ENCODE results near the gene TGFBR3. TPM values are rescaled to one million over a fixed set of nuclear protein-coding genes. Genes with fewer than 3 reads are reported as not detected.

The TGFBR3 gene
- polyA plus RNA-seq, 3 donors = 91.8 to 124 (median 95.6) TPM

DNA sequence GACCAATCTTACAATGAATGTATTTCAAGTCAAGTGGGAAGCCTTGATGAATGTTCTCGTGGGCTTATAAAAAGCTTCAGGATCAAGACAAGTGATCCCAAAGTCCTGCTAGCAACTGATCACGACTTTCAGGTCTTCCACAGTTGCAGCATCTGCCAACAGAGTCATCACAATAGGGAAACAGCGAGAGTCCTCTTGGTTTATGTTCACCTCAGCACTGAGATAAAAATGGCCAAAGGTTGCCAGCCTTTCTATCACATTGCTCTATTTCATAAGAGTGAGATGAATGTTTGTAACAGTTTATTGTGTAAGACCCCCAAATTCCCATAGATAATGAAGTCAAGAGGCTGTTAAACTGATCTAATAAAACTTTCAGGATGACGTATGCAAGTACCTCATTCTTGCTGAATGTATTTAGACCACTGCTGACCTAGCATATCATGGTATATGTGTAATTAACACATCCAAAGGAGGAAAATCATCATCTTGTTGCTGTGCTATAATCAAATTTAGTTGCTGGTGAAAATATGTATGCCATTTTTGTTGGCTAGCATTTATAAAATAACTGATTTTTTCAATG is 150.6 kb downstream of the TGFBR3 start:
- no peak for DNase-seq (ENCODE audit: extremely low read depth in 1 of 11, low read depth in 9 of 11, low spot score in 4 of 11)

DNA sequence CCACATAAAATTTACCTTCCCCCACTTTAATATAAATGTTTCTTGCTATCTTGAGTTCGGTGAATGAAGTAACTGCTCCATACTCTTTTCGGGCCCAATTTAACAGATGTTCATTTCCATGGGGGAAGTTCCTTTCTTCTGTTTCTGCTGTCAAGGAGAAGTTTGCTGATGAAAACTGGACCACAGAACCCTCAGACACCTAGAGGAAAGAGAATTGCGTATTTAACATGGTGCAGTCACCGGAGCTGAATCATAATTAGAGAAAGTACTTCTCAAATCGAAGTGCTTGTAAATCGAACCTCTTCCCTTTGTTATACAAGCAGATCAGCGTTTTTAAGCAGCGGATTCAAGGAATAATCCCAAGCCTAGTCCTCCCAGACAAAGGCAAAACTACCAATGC is 151.2 kb downstream of the TGFBR3 start:
- DNase-seq (ENCODE audit: extremely low read depth in 1 of 11, low read depth in 9 of 11, low spot score in 4 of 11) = no peak

DNA sequence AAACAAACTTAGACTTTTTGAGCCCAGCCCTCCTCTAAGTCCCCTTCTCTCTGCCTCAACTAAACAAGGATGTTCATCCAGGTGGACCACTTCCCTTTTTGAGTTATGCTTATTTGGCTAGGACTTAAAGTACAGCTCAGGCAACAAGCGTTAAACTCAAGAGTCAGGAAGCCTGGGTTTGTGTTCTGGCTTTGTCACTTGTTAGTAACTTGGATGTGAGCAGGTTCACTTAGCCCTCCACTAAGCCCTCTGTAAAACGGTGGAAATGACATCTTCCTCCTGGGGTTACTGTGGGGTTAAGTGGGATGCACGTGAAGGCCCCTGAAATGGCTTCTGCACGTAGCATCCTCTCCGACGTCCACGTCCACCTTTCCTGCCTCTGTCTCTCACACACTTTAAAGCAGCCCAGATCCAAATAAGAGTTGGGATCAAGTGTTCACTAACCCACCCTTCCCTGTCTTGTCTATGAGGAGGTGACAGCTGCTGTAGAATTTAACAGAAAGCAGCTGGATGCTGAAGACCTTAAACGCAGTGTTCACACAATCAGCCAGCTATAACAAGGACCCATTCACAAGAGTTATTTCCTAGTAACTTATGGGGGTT is 152.7 kb downstream of the TGFBR3 start:
- DNase-seq (ENCODE audit: extremely low read depth in 1 of 11, low read depth in 9 of 11, low spot score in 4 of 11) = no peak

DNA sequence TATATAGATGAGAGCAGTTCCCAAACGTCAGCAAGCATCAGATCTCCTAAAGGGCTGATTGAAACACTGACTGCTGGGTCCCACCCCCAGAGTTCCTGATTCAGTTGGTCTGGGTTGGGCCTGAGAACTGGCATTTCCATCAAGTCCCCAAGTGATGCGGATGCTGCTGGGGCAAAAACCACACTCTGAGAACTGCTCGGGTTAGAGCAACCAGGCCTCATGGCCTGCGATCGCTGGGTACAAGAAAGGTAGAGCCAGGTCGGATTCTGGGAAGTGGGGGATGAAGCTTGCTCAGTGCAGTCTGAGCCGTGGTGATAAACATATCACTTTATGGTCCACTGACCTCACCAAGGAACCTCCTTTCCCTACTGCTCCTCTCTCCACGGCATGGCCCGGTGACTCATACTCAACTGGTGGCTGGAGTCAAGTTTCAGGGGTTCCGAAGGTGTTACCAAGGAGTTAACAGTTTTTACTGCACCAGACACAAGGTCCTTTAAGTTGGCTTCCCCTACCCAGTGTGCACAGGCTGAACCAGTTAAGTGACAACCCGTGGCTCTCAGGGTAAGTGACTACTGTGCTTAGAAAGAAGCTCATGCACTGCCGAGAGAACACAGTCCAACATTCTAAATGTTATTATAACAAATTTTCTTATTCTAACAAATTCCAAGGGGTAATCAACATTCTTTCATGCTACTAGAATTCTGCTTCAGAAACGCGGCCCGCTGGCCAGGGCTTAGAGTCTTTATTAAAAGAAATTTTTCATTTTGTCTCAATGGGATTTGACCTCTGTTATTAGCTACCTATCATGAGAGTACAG is 153.5 kb downstream of the TGFBR3 start:
- DNase-seq (ENCODE audit: extremely low read depth in 1 of 11, low read depth in 9 of 11, low spot score in 4 of 11) = peak in 1 of 11 donors; percentile 57

DNA sequence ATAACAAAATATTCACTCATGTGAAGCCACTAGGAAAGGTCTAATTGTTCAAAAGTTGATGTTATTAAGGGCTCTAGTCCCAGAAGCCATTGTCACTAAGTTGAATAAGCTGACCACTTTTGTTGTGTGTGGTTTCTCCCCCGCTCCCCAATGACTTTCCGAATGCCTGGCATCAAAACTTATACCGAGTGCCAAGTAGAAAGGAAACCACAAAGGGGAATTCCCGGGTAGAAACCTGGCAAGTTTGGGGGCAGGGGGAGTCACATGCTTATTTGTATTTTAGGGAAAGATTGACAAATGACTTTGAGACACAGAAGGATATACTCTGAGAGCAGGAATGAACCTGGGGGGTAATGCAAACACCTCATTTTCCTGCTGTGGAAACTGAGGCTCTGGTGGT is 154.1 kb downstream of the TGFBR3 start:
- DNase-seq (ENCODE audit: extremely low read depth in 1 of 11, low read depth in 9 of 11, low spot score in 4 of 11) = no peak

DNA sequence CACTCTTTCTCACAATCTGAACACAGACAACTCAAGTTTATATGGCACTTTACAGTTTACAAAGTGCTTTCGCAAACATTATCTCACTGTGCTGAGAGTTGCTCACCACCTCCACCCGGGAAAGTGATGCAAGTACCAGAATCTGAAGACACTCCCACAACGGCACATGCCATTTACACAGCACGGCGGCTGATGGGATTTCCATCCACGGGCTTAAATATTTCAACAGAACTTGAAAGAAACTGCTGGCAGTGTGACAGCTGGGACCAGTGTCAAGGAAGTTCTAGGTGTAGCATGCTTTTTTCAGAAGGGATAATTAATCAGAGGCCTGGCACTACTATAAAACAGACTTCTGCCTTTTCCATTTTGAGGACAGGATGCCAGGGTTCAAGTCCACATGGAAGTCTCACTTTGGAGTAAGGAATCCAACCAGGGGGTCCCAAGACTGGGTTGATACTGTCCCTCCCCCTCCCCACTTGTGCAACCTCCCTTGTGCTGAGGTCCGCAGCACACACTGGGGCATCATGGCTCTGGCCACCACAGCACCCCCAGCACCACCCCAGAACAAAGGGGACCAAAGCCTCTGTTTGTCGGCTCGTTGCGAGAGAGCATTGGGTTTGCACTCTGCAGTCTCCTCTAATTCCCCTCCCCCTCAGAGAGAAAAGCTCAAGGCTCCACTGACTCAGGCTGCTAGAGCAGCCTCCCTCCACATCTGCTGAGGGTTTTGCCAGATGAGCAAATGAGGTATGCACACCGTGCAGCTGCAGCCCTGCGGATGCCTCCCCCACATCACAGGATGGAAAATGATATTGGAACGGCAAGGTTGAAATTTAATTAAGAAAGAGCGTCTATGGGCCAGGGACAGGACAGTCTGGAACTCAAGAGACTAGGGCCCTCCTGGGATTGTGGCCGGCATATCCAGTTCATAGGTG is 154.9 kb downstream of the TGFBR3 start:
- no peak for DNase-seq (ENCODE audit: extremely low read depth in 1 of 11, low read depth in 9 of 11, low spot score in 4 of 11)

DNA sequence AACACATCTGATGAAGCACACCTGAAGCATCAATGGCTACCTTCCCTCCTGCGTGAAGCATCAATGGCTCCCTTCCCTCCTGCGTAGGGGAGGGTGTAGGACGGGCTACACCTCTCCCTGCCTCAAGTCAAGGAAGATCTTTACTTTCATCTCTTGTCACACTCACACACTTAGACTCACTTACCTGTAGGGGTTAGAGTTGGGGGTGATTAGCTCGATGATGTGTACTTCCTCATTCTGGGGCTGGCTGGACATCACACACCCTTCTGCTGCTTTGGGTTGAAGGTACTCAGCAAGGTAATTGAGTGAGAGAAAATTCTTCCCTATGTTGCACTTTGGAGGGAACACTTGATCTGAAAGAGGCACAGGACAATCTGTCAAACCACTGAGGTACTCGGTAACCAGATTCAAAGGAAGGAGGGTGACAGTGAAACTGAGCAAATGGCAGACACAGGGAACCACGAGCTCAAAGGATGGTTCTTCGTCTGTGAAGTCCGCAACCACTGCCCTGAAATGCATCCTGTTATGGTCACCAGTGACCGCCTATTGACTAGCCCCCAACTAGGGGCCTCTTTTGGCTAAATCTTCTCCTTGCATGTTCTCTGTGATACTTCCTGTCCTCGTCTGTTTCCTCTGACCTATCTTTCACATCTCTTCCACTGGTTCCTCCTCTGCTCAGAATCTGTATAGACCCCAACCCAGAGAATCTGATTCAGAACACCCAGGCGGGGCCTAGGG is 156.2 kb downstream of the TGFBR3 start:
- no peak for DNase-seq (ENCODE audit: extremely low read depth in 1 of 11, low read depth in 9 of 11, low spot score in 4 of 11)

DNA sequence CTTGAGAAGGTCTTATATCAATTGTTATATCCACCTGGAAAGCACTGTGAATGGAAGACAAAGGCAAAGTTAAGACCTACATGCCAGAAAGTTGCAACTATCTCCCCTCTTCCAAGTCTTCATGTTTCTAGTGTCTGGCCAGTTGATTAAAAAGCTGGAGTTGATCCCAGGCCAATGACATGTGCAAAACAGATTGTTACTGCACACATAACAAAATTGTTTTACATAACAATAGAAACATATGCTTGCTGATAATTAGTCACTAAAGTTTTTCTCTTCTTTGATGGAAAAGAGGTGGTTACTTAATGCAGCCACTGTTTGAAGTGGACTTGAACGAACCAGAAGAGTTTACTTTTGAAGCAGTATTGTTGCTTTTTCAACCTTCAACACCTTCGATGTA is 158.2 kb downstream of the TGFBR3 start:
- no peak for DNase-seq (ENCODE audit: extremely low read depth in 1 of 11, low read depth in 9 of 11, low spot score in 4 of 11)

DNA sequence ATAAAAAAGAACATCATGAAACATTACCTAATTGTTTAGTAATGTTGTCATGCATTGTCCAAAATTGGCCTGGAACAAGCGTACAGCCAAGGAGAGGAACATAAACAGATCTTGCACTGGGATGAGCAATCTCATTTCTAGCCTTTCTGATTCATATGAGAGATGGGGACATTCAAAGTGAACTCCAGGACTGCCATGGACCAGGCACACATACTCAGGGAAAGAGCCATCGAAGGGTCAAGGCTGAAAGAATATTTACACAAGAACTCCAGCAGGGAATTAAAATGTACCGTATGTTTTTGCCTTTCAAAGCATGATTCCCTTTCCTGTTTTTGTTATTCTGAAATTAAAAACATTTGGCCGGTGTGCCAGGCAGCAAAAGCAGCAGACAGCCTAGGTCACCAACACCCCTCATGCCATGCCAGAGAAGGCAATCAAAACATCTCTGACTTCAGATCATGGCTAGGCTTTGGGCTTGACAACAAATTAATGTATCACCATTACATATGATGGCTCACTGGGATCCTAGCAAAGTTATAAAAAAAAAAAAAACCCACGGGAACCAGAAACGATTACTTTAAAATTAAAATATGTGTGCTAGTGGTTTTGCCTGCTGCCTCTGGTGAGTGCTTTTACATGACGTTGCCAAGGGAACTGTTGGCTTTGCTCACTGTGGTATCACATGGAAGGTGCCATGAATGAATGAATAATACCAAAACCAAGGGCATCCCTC is 159.8 kb downstream of the TGFBR3 start:
- DNase-seq (ENCODE audit: extremely low read depth in 1 of 11, low read depth in 9 of 11, low spot score in 4 of 11) = no peak

DNA sequence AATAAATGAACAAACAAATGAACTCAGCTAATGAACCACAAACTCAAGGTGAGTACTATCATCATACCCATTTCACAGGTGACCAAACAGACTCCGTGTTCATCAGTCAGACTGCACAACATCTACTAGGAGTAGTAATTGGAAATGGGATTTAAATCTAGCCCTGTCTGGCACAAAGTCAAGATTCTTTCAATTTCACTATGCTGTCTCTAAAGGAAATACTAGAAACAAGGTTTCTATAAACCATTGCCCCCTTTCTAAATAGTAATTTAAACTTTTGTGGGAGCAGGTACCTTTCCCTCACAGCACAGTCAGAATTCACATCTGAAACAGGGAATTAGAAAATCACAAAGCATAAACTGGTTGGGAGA is 160.3 kb downstream of the TGFBR3 start:
- DNase-seq (ENCODE audit: extremely low read depth in 1 of 11, low read depth in 9 of 11, low spot score in 4 of 11) = no peak

DNA sequence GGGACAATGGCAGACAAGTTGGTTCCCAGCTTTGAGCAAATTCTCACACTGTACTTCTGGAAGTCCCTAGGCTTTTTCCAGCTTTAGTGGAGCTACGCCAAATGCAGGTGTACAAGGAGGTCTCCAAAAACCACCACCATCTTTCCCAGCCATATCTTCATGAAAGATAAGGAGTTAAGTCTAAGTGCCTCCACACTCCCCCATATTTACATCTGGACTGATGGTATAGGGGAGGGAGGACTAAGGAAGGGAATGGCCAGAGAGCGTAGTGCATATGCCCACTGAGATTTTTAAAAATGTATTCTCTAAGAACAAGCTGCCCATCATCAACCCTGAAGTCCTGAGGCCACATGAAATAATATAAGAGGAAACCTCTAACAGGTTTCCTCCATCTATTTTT is 161.3 kb downstream of the TGFBR3 start:
- no peak for DNase-seq (ENCODE audit: extremely low read depth in 1 of 11, low read depth in 9 of 11, low spot score in 4 of 11)

DNA sequence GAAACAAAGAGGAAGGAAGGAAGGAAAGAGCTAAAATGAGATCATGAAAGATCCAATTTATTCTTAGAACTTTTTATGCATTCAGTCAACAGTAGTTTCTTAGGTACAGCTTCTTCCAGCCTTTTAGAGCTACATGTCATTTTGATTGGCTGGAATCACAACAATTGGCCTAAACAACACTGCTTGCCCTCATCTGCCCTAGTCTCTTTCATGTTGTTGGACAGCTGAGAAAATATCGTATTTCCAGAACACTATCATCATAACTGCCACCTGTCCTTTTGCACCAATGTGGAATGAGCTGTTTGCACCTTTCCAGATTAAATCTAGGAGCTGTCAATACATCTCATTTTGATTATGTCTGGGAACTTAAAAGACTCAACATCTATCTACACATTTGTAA is 161.7 kb downstream of the TGFBR3 start:
- DNase-seq (ENCODE audit: extremely low read depth in 1 of 11, low read depth in 9 of 11, low spot score in 4 of 11) = no peak

DNA sequence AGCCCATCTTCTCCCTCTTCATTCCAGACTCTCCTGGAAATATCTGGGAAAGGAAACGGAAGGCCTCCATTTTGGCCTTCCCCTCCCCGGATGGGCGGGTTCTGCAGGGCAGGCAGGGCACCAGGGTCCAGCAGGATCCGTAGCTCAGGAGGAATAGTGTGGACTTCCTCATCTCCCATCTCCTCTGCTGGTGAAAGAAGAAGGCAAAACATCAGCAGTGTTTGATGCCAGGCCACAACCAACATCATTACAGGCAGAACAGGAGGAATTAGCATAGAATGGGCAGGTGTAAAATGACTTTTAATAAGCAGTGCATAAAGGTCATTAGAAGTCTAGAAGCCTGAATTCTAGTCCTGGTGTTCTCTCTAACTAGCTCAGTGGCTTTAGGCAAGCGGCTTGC is 165.9 kb downstream of the TGFBR3 start:
- no peak for DNase-seq (ENCODE audit: extremely low read depth in 1 of 11, low read depth in 9 of 11, low spot score in 4 of 11)

DNA sequence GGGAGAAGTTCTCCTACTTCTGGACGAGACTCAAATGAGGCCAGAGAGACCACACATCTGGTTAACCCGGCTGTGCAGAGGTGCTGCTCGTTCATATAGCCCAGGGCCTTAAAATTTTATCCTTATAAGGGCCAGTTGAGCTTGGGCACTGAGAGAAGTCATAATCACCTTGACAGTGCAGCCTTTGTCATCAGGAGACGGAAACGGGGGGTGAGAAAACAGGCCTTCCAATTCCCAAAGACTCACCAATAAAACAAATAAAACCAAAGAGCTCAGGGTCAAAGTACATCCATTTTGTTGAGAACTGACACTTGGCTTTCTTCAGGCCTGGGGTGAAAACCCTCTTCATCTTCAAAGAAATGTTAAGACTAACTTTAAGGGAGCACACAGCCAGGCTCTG is 167.1 kb downstream of the TGFBR3 start:
- no peak for DNase-seq (ENCODE audit: extremely low read depth in 1 of 11, low read depth in 9 of 11, low spot score in 4 of 11)

DNA sequence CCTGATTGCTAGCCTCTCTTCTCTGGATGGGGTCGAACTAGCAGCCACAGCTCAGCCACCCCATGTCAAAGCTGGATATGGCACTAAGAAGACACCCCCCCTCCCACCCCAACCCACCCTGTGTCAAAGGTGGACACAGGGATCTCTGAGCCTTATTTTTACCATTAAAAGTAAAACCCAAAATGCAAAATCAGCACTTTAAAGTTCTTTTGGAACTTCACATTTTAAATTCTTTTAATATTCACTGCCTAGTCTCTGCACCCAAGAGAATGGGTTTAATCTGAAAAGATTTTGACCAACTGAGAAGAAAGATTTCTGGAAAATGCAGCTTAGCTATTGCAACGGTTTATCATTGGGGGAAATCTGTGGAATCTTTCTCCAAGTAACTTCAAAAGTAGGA is 167.6 kb downstream of the TGFBR3 start:
- no peak for DNase-seq (ENCODE audit: extremely low read depth in 1 of 11, low read depth in 9 of 11, low spot score in 4 of 11)

DNA sequence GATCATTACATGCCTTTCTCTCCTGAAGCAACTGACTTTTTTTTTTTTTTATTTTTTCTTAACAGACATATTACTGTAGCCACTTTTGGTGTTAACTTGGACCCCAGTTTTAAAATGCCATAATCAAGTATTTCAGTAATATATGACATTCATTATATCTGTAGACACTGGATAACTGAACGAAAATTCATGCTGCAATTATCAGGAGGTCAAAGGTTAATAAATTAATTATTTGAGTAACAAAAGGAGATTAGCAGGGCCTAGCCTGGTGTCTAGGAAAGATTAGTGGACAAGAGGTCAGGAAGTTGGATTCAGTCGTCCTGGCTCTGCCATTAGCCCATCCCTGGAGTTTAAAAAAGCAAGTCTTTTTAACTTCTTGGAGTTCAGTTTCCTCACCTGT is 168.1 kb downstream of the TGFBR3 start:
- no peak for DNase-seq (ENCODE audit: extremely low read depth in 1 of 11, low read depth in 9 of 11, low spot score in 4 of 11)

DNA sequence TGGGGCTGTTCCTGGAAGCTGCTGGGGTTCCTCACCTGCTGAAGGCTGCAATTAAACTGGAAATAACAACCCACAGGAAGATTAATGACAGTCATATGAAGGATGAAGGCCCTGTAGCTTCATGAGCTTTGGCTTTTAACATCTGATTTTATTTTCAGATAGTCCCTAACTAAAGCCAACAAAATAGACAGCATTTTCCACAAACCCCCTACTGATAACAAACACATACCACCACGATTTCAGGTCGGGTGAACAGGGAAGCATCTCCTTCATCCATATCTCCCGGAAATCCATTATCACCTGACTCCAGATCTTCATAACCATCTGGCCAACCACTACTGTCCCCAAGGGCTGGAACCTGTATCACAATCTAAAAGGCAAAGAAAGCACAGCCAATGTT is 169.6 kb downstream of the TGFBR3 start:
- DNase-seq (ENCODE audit: extremely low read depth in 1 of 11, low read depth in 9 of 11, low spot score in 4 of 11) = no peak

DNA sequence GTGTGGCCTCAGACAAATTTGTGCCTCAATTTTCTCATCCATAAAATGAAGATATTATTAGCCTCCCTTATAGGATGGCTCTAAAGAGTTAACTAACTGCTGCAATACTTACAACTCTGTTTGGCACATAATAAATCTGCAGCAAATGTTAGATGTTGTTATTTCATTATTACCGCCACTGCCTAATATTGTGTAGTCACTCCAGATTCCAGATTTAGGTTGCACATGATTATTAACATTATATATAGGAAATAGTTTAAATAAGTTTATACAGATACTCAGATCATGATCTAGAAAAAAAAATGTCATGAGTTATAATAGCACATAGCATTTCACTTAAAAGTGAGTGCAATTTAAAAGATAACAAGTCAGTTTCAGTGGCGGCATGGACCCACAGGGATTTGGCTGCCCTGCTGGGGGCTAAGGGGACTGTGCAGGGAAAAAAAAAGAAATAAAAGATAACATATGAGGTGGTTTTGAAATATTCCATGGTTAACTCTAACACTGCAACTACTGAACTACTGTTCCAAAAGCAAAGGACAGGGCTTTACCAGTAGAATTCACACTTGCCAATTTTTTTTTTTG is 170.4 kb downstream of the TGFBR3 start:
- no peak for DNase-seq (ENCODE audit: extremely low read depth in 1 of 11, low read depth in 9 of 11, low spot score in 4 of 11)

Data from renal cortex interstitium (tissue), 11 donors.